IMR-90 (cell line): Measurements from ENCODE around the gene ATOH8. TPM values are rescaled to one million over a fixed set of nuclear protein-coding genes. Genes with fewer than 3 reads are reported as not detected.

Experiments
- ATAC-seq: fragments of 200-7000 bp; cut with Tn5 transposase; 2 replicates; pipeline ENCODE4 v1.9.1; 2020; ENCODE audit warnings: low read depth, mild to moderate bottlenecking, moderate library complexity
- BruUV-seq: library from RNA; stranded (reverse); fragments of 400-500 nt; replicated peaks from 2 replicates; lab custom pipeline; 2021; lab: Mats Ljungman, UMichigan
- CTCF ChIA-PET: fragments of 300-600 bp; formaldehyde crosslinking; extraction: SDS; loops from one replicate; lab custom pipeline; 2021; ENCODE audit warnings: antibody characterized with exemption; lab: Yijun Ruan, JAX
- POLR2A ChIA-PET: fragments of 300-600 bp; sonication (Branson Sonifier 250); formaldehyde crosslinking; loops from one replicate; lab custom pipeline; 2022; ENCODE audit warnings: antibody characterized with exemption; ENCODE audit not compliant: unreplicated experiment; lab: Charles Lee
- DNase-seq: peaks from one replicate; pipeline ENCODE4 v3.0.0; 2013
- H2AFZ ChIP-seq: replicated peaks from 2 replicates; pipeline ENCODE3; 2013; ENCODE audit warnings: low read length, mild to moderate bottlenecking; ENCODE audit not compliant: poor library complexity
- H2AK5ac ChIP-seq: 2 replicates; pipeline ENCODE4 v1.6.1; 2013; ENCODE audit warnings: low read depth, low read length, inconsistent platforms
- H2AK9ac ChIP-seq: replicated peaks from 2 replicates; pipeline ENCODE3; 2013; ENCODE audit warnings: mild to moderate bottlenecking, low read depth, low read length, moderate library complexity; ENCODE audit not compliant: poor library complexity
- H2BK120ac ChIP-seq: 2 replicates; pipeline ENCODE4 v1.6.1; 2013; ENCODE audit warnings: low read depth, low read length, inconsistent platforms
- H2BK15ac ChIP-seq: 3 replicates; pipeline ENCODE4 v1.6.1; 2013; ENCODE audit warnings: low read depth, low read length, inconsistent platforms
- H2BK20ac ChIP-seq: 2 replicates; pipeline ENCODE4 v1.6.1; 2013; ENCODE audit warnings: low read depth, mild to moderate bottlenecking, inconsistent platforms, low read length, moderate library complexity
- H2BK5ac ChIP-seq: 2 replicates; pipeline ENCODE4 v1.6.1; 2013; ENCODE audit warnings: mild to moderate bottlenecking, low read depth, low read length, inconsistent platforms; ENCODE audit not compliant: poor library complexity, severe bottlenecking
- H3K14ac ChIP-seq: replicated peaks from 2 replicates; pipeline ENCODE4 v1.6.1; 2013; ENCODE audit warnings: low read depth, low read length, inconsistent platforms
- H3K18ac ChIP-seq: 2 replicates; pipeline ENCODE4 v1.6.1; 2013; ENCODE audit warnings: low read depth, low read length, control low read depth
- H3K23ac ChIP-seq: 2 replicates; pipeline ENCODE4 v1.6.1; 2013; ENCODE audit warnings: low read depth, low read length, inconsistent platforms
- H3K27ac ChIP-seq: 2 replicates; pipeline ENCODE4 v1.5.1; 2013; ENCODE audit warnings: mild to moderate bottlenecking, control low read depth, low read length; ENCODE audit not compliant: insufficient read depth
- H3K27me3 ChIP-seq: 2 replicates; pipeline ENCODE4 v1.6.1; 2013; ENCODE audit warnings: low read length; ENCODE audit not compliant: control insufficient read depth, insufficient read depth
- H3K36me3 ChIP-seq: 2 replicates; pipeline ENCODE4 v1.6.1; 2013; ENCODE audit warnings: low read length, mixed read lengths; ENCODE audit not compliant: control insufficient read depth, insufficient read depth
- H3K4ac ChIP-seq: 2 replicates; pipeline ENCODE4 v1.6.1; 2013; ENCODE audit warnings: low read depth, low read length, inconsistent platforms
- H3K4me1 ChIP-seq: 2 replicates; pipeline ENCODE4 v1.6.1; 2013; ENCODE audit warnings: low read length, mixed read lengths; ENCODE audit not compliant: control insufficient read depth, insufficient read depth
- H3K4me2 ChIP-seq: 2 replicates; pipeline ENCODE4 v1.6.1; 2013; ENCODE audit warnings: low read depth, mild to moderate bottlenecking, control low read depth, low read length, moderate library complexity
- H3K4me3 ChIP-seq: 2 replicates; pipeline ENCODE4 v1.5.1; 2013; ENCODE audit warnings: low read depth, mild to moderate bottlenecking, control low read depth, low read length, moderate library complexity; ENCODE audit not compliant: insufficient read depth
- H3K56ac ChIP-seq: 2 replicates; pipeline ENCODE4 v1.6.1; 2013; ENCODE audit warnings: low read length, inconsistent platforms; ENCODE audit not compliant: insufficient read depth; ENCODE audit errors: extremely low read depth
- H3K79me1 ChIP-seq, 2 experiments: 2 replicates each; pipeline ENCODE4 v1.6.1; 2013; ENCODE audit warnings: low read length in 2 of 2, inconsistent platforms in 1 of 2, low read depth in 1 of 2
- H3K9ac ChIP-seq: 2 replicates; pipeline ENCODE4 v1.6.1; 2013; ENCODE audit warnings: low read depth, low read length, control low read depth
- H3K9me1 ChIP-seq: 2 replicates; pipeline ENCODE4 v1.6.1; 2013; ENCODE audit warnings: low read length, inconsistent platforms; ENCODE audit not compliant: insufficient read depth
- H3K9me3 ChIP-seq: 2 replicates; pipeline ENCODE4 v1.6.1; 2013; ENCODE audit warnings: low read length; ENCODE audit not compliant: control insufficient read depth, insufficient read depth
- H4K20me1 ChIP-seq: 2 replicates; pipeline ENCODE4 v1.6.1; 2013; ENCODE audit warnings: low read length, inconsistent platforms; ENCODE audit not compliant: insufficient read depth
- H4K5ac ChIP-seq: 2 replicates; pipeline ENCODE4 v1.6.1; 2013; ENCODE audit warnings: mild to moderate bottlenecking, low read depth, low read length, control low read depth
- H4K8ac ChIP-seq, 2 experiments: 2 replicates each; pipeline ENCODE4 v1.6.1; 2013; ENCODE audit warnings: low read depth in 2 of 2, low read length in 2 of 2, control low read depth in 1 of 2, inconsistent platforms in 1 of 2
- H4K91ac ChIP-seq: 2 replicates; pipeline ENCODE4 v1.6.1; 2013; ENCODE audit warnings: low read depth, low read length, inconsistent platforms; ENCODE audit not compliant: insufficient read depth
- FOS ChIP-seq: fragments of 150-350 bp; IDR thresholded peaks from 2 replicates; pipeline ENCODE4 v1.6.1; 2016; ENCODE audit warnings: low read depth, low read length
- MAZ ChIP-seq: IDR thresholded peaks from 2 replicates; pipeline ENCODE4 v1.6.1; 2012; ENCODE audit warnings: low read depth, mild to moderate bottlenecking, low read length, improper control_type of control experiment, moderate library complexity, borderline replicate concordance
- POLR2A ChIP-seq: IDR thresholded peaks from 2 replicates; pipeline ENCODE4 v1.6.1; 2012; ENCODE audit warnings: mild to moderate bottlenecking, low read depth, low read length
- RAD21 ChIP-seq: IDR thresholded peaks from 2 replicates; pipeline ENCODE4 v1.6.1; 2012; ENCODE audit warnings: low read length, improper control_type of control experiment
- RCOR1 ChIP-seq: IDR thresholded peaks from 2 replicates; pipeline ENCODE4 v1.6.1; 2012; ENCODE audit warnings: mild to moderate bottlenecking, low read length, improper control_type of control experiment; ENCODE audit not compliant: insufficient replicate concordance
- SMC3 ChIP-seq: fragments of 150-350 bp; IDR thresholded peaks from 2 replicates; pipeline ENCODE4 v1.6.1; 2016; ENCODE audit warnings: low read depth, mild to moderate bottlenecking, antibody characterized with exemption, low read length, moderate library complexity
- WGBS, 2 experiments: methylation state at CpG; one replicate each; pipeline versions ENCODE4 v1.1.5 to v1.1.7; 2013; ENCODE audit warnings: missing lambda C conversion rate in 2 of 2; ENCODE audit not compliant: insufficient read length in 1 of 2; ENCODE audit errors: extremely low coverage in 2 of 2; 5-methylcytosine and 5-hydroxymethylcytosine counted together
- dilution Hi-C: fragments of 300-500 bp; cut with HindIII; formaldehyde crosslinking; loops from one replicate; pipeline ENCODE4 v1.14.3; 2018; ENCODE audit warnings: low sequenced_read_pairs; ENCODE audit not compliant: unreplicated experiment
- in situ Hi-C: fragments of 300-500 bp; cut with MboI; formaldehyde crosslinking; loops from 3 replicates; pipeline ENCODE4 v1.14.3; 2019; ENCODE audit warnings: low sequenced_read_pairs, inconsistent platforms, mixed read lengths
- intact Hi-C: fragments of 100-400 bp; cut with micrococcal nuclease; formaldehyde crosslinking; loops from 2 replicates; pipeline ENCODE4 v1.10.0; 2022
- polyA plus RNA-seq, 3 experiments: library from polyadenylated mRNA; depleted of rRNA; stranded (reverse); fragments of >200 nt; gene quantifications; 2 replicates each; pipeline ENCODE4 v1.2.3, GENCODE V29; 2012; ENCODE audit warnings: low replicate concordance in 1 of 3
- total RNA-seq: library from RNA; depleted of rRNA; stranded (reverse); fragments of >200 nt; gene quantifications from 2 replicates; pipeline ENCODE4 v1.2.3, GENCODE V29; 2012
- TF ChIP-seq, protein P1 (sequence below): conservative IDR thresholded peaks from 2 replicates; pipeline ENCODE4 v1.5.1; 2012; ENCODE audit warnings: mild to moderate bottlenecking, low read depth, low read length, improper control_type of control experiment

ATOH8 gene
- total and polyA plus RNA-seq, 2 of the 4 experiments (the other 2 are of a cell fraction) = 7.9 to 9.0 TPM

- ATAC-seq (peak; percentile 100), DNase-seq (peak; percentile 49)
- Histone ChIP-seq H4K20me1 (no peaks in the 10 kb centered on the region), H3K23ac (no peak overlapping the region), H3K4me2 (peak overlapping the region; percentile 54), H3K14ac (peak overlapping the region; percentile 48; the same call in 1 of the 2 replicates), H3K9ac (peak overlapping the region; percentile 8; the same call in 1 of the 2 replicates), H4K91ac (peak overlapping the region; percentile 65), H4K8ac (peak overlapping the region in 1 of 2 experiments; percentile 41; a peak in 1 of 4 replicates), H4K5ac (0 out of 2 replicates have a peak overlapping the region, but pooled peaks have one; percentile 14), H2BK120ac (peak overlapping the region; percentile 82), H3K36me3 (no peaks in the 10 kb centered on the region), H3K27me3 (peaks cover 9% of the 10 kb centered on the region), H3K79me1 (no peaks in the 10 kb centered on the region), H3K4me1 (no peaks in the 10 kb centered on the region), H3K18ac (no peak overlapping the region), H2BK15ac (peak overlapping the region; percentile 85; the same call in 1 of the 3 replicates), H3K27ac (no peak overlapping the region), H3K4ac (peak overlapping the region; percentile 70; the same call in 1 of the 2 replicates), H3K9me3 (no peaks in the 10 kb centered on the region), H3K4me3 (no peak overlapping the region), H2AK9ac (peak overlapping the region; percentile 83), H3K56ac (no peak overlapping the region), H3K9me1 (no peaks in the 10 kb centered on the region), H2AFZ (peak overlapping the region; percentile 89), H2AK5ac (peak overlapping the region; percentile 52; the same call in 1 of the 2 replicates), H2BK20ac (peak overlapping the region; percentile 80), H2BK5ac (no peak overlapping the region)
- intact Hi-C loops = loop anchor here (1.0 to 2.0 kb wide), 3 partner anchors 62 to 253 kb away; no protein-coding TSS in a partner anchor
- TF ChIP-seq RAD21 = peak; percentile 94
- TF ChIP-seq SMC3 = peak; percentile 95
- TF ChIP-seq MAZ = peak; percentile 51; the same call in 1 of the 2 replicates
- TF ChIP-seq, protein P1, sequence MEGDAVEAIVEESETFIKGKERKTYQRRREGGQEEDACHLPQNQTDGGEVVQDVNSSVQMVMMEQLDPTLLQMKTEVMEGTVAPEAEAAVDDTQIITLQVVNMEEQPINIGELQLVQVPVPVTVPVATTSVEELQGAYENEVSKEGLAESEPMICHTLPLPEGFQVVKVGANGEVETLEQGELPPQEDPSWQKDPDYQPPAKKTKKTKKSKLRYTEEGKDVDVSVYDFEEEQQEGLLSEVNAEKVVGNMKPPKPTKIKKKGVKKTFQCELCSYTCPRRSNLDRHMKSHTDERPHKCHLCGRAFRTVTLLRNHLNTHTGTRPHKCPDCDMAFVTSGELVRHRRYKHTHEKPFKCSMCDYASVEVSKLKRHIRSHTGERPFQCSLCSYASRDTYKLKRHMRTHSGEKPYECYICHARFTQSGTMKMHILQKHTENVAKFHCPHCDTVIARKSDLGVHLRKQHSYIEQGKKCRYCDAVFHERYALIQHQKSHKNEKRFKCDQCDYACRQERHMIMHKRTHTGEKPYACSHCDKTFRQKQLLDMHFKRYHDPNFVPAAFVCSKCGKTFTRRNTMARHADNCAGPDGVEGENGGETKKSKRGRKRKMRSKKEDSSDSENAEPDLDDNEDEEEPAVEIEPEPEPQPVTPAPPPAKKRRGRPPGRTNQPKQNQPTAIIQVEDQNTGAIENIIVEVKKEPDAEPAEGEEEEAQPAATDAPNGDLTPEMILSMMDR = peak; percentile 92
- TF ChIP-seq RCOR1 = no peak
- 0 out of 2 replicates have a peak, but pooled peaks have one; percentile 36 for TF ChIP-seq POLR2A
- TF ChIP-seq FOS = no peak
- dilution Hi-C loops = no loop called here
- ChIA-PET POLR2A (interaction anchor here (1.1 kb wide), 1 partner anchor 60 kb away, joined by 4 read pairs; no protein-coding TSS in a partner anchor), CTCF (interaction anchor here (0.6 to 11.9 kb wide), 19 partner anchors 10 to 264 kb away, joined by 3 to 91 read pairs (median 3); partner anchors contain the start of gene ST3GAL5)
- WGBS, 2 experiments = 43% methylated on average over 8 of the region's 20 CpGs; no CpG with 5 or more reads in 1 of the 2 experiments
- no TSS peak for BruUV-seq
- in situ Hi-C loops = loop anchor here (5.0 kb wide), 1 partner anchor 250 kb away; no protein-coding TSS in a partner anchor
These were observed 73.4 kb downstream of the ATOH8 start for GRCh38 chr2:85826990-85827878.
